SK-N-SH treated with all-trans-retinoic acid at 6 μM for 48 hours (cell line): ENCODE results near the gene ZNF84.

Experiments used
- ATAC-seq: fragments of 200-7000 bp; cut with Tn5 transposase; 3 replicates; pipeline ENCODE4 v1.9.1; 2020; ENCODE audit warnings: mild to moderate bottlenecking, moderate library complexity
- ARNTL ChIP-seq: fragments of 450-650 bp; formaldehyde crosslinking; IDR thresholded peaks from 2 replicates; pipeline ENCODE4 v1.5.0; 2020; ENCODE audit warnings: low read depth, mild to moderate bottlenecking, moderate library complexity, borderline replicate concordance
- CREB5 ChIP-seq: fragments of 250-450 bp; sonication (Bioruptor Pico); IDR thresholded peaks from 2 replicates; pipeline ENCODE4 v1.5.1; 2020; ENCODE audit warnings: low read depth, mild to moderate bottlenecking, moderate library complexity
- CSDC2 ChIP-seq: fragments of 250-450 bp; sonication (Bioruptor Pico); IDR thresholded peaks from 2 replicates; pipeline ENCODE4 v1.5.0; 2020; ENCODE audit warnings: mild to moderate bottlenecking, moderate library complexity
- ESRRG ChIP-seq: fragments of 250-450 bp; sonication (Bioruptor Pico); IDR thresholded peaks from 2 replicates; pipeline ENCODE4 v1.6.1; 2021; ENCODE audit warnings: mild to moderate bottlenecking
- ISL1 ChIP-seq: fragments of 250-450 bp; sonication (Bioruptor Pico); IDR thresholded peaks from 2 replicates; pipeline ENCODE4 v2.1.2; 2022; ENCODE audit warnings: mild to moderate bottlenecking, moderate library complexity
- POU6F1 ChIP-seq: fragments of 250-450 bp; sonication (Bioruptor Pico); IDR thresholded peaks from 2 replicates; pipeline ENCODE4 v1.8.0; 2021; ENCODE audit warnings: low read depth, mild to moderate bottlenecking, moderate library complexity, borderline replicate concordance
- PPARA ChIP-seq: fragments of 250-450 bp; sonication (Bioruptor Pico); IDR thresholded peaks from 2 replicates; pipeline ENCODE4 v1.5.0; 2020; ENCODE audit warnings: mild to moderate bottlenecking, borderline replicate concordance
- RARB ChIP-seq: fragments of 250-450 bp; sonication (Bioruptor Pico); IDR thresholded peaks from 2 replicates; pipeline ENCODE4 v1.8.0; 2021; ENCODE audit warnings: mild to moderate bottlenecking, moderate library complexity
- SNAI2 ChIP-seq: fragments of 250-450 bp; sonication (Bioruptor Pico); IDR thresholded peaks from 2 replicates; pipeline ENCODE4 v1.5.0; 2020; ENCODE audit warnings: mild to moderate bottlenecking, moderate library complexity
- TOX ChIP-seq: fragments of 250-450 bp; sonication (Bioruptor Pico); IDR thresholded peaks from 2 replicates; pipeline ENCODE4 v1.8.0; 2021; ENCODE audit warnings: mild to moderate bottlenecking, moderate library complexity, borderline replicate concordance
- ZC3H10 ChIP-seq: fragments of 250-450 bp; sonication (Bioruptor Pico); IDR thresholded peaks from 2 replicates; pipeline ENCODE4 v1.5.1; 2021; ENCODE audit warnings: mild to moderate bottlenecking, moderate library complexity
- ZFP3 ChIP-seq: fragments of 250-450 bp; sonication (Bioruptor Pico); IDR thresholded peaks from 2 replicates; pipeline ENCODE4 v1.5.0; 2020; ENCODE audit warnings: mild to moderate bottlenecking, moderate library complexity
- ZFP30 ChIP-seq: fragments of 450-650 bp; formaldehyde crosslinking; IDR thresholded peaks from 2 replicates; pipeline ENCODE4 v1.5.0; 2022; ENCODE audit warnings: mild to moderate bottlenecking, moderate library complexity
- ZNF565 ChIP-seq: fragments of 450-650 bp; formaldehyde crosslinking; conservative IDR thresholded peaks from 2 replicates; pipeline ENCODE4 v1.5.0; 2020; ENCODE audit warnings: low read depth, mild to moderate bottlenecking, moderate library complexity
- ZNF70 ChIP-seq: fragments of 450-650 bp; formaldehyde crosslinking; IDR thresholded peaks from 2 replicates; pipeline ENCODE4 v1.5.0; 2020; ENCODE audit warnings: mild to moderate bottlenecking, moderate library complexity
- ZNF8 ChIP-seq: fragments of 450-650 bp; formaldehyde crosslinking; IDR thresholded peaks from 2 replicates; pipeline ENCODE4 v1.5.0; 2020; ENCODE audit warnings: mild to moderate bottlenecking, moderate library complexity
- TF ChIP-seq, protein P1 (sequence below): fragments of 250-450 bp; sonication (Bioruptor Pico); IDR thresholded peaks from 2 replicates; pipeline ENCODE4 v1.8.0; 2020; ENCODE audit warnings: mild to moderate bottlenecking, moderate library complexity, borderline replicate concordance
- TF ChIP-seq, protein P2 (sequence below): fragments of 250-450 bp; sonication (Bioruptor Pico); IDR thresholded peaks from 2 replicates; pipeline ENCODE4 v1.5.1; 2021; ENCODE audit warnings: mild to moderate bottlenecking, moderate library complexity
- TF ChIP-seq, protein P3 (sequence below): fragments of 250-450 bp; sonication (Bioruptor Pico); IDR thresholded peaks from 2 replicates; pipeline ENCODE4 v1.5.0; 2020; ENCODE audit warnings: mild to moderate bottlenecking, moderate library complexity

The ZNF84 gene

DNA sequence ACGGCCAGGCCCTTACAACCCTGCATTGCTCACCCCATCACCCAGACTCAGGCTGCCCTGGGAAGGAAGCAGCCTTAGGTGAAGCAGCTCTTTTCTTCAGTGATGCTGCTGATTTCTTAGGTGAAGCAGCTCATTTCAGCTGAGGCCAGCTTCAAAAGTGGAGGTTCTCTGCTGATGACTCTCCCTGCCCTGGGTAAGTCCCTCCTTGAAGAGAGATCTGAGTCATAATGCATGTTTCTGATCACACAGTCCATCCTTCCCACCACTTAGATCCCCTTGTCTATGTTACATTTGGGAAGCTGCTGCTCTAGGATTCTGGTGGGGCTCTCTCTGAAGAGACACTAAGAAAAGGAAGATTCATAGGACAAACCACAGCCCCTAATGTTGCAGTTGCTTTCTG, 26.2 kb downstream of the ZNF84 start:
- TF ChIP-seq, protein P1, sequence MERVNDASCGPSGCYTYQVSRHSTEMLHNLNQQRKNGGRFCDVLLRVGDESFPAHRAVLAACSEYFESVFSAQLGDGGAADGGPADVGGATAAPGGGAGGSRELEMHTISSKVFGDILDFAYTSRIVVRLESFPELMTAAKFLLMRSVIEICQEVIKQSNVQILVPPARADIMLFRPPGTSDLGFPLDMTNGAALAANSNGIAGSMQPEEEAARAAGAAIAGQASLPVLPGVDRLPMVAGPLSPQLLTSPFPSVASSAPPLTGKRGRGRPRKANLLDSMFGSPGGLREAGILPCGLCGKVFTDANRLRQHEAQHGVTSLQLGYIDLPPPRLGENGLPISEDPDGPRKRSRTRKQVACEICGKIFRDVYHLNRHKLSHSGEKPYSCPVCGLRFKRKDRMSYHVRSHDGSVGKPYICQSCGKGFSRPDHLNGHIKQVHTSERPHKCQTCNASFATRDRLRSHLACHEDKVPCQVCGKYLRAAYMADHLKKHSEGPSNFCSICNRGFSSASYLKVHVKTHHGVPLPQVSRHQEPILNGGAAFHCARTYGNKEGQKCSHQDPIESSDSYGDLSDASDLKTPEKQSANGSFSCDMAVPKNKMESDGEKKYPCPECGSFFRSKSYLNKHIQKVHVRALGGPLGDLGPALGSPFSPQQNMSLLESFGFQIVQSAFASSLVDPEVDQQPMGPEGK (CRISPR knock-in tag): no peak
- TF ChIP-seq CSDC2 (CRISPR knock-in tag) (no peak), ZNF8 (CRISPR knock-in tag) (no peak), ZNF565 (CRISPR knock-in tag) (no peak), PPARA (CRISPR knock-in tag) (no peak), CREB5 (CRISPR knock-in tag) (no peak), ESRRG (no peak), TOX (CRISPR knock-in tag) (no peak), POU6F1 (CRISPR knock-in tag) (no peak), ZFP3 (CRISPR knock-in tag) (no peak), ARNTL (CRISPR knock-in tag) (no peak), ZFP30 (CRISPR knock-in tag) (no peak)
- TF ChIP-seq, protein P2, sequence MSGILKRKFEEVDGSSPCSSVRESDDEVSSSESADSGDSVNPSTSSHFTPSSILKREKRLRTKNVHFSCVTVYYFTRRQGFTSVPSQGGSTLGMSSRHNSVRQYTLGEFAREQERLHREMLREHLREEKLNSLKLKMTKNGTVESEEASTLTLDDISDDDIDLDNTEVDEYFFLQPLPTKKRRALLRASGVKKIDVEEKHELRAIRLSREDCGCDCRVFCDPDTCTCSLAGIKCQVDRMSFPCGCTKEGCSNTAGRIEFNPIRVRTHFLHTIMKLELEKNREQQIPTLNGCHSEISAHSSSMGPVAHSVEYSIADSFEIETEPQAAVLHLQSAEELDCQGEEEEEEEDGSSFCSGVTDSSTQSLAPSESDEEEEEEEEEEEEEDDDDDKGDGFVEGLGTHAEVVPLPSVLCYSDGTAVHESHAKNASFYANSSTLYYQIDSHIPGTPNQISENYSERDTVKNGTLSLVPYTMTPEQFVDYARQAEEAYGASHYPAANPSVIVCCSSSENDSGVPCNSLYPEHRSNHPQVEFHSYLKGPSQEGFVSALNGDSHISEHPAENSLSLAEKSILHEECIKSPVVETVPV: no peak
- TF ChIP-seq, all 23 proteins: peak for 0
- no peak for ATAC-seq

DNA sequence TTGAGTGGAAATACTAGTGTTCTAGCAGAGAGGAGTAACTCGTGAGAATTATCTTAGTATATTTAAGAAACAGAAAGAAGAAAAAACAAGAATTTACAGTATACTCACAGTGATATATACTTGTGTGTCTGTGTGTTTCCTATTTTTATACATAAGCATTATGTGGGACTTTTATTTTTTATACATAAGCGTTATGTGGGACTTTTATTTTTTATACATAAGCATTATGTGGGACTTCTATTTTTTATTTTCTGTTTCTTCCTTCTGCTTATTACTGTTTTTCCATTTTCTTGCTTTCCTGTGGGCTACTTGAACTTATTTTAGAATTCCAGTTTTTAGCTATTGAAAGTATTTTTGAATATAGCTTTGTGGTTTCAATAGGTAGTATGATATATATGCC, 36.5 kb downstream of the ZNF84 start:
- no peak for TF ChIP-seq TOX (CRISPR knock-in tag)
- no peak for TF ChIP-seq RARB (CRISPR knock-in tag)
- TF ChIP-seq, protein P3, sequence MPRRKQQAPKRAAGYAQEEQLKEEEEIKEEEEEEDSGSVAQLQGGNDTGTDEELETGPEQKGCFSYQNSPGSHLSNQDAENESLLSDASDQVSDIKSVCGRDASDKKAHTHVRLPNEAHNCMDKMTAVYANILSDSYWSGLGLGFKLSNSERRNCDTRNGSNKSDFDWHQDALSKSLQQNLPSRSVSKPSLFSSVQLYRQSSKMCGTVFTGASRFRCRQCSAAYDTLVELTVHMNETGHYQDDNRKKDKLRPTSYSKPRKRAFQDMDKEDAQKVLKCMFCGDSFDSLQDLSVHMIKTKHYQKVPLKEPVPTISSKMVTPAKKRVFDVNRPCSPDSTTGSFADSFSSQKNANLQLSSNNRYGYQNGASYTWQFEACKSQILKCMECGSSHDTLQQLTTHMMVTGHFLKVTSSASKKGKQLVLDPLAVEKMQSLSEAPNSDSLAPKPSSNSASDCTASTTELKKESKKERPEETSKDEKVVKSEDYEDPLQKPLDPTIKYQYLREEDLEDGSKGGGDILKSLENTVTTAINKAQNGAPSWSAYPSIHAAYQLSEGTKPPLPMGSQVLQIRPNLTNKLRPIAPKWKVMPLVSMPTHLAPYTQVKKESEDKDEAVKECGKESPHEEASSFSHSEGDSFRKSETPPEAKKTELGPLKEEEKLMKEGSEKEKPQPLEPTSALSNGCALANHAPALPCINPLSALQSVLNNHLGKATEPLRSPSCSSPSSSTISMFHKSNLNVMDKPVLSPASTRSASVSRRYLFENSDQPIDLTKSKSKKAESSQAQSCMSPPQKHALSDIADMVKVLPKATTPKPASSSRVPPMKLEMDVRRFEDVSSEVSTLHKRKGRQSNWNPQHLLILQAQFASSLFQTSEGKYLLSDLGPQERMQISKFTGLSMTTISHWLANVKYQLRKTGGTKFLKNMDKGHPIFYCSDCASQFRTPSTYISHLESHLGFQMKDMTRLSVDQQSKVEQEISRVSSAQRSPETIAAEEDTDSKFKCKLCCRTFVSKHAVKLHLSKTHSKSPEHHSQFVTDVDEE (CRISPR knock-in tag): no peak
- no peak for TF ChIP-seq CREB5 (CRISPR knock-in tag)
- TF ChIP-seq, protein P1 (CRISPR knock-in tag): no peak
- no peak for TF ChIP-seq ISL1 (CRISPR knock-in tag)
- TF ChIP-seq SNAI2 (CRISPR knock-in tag): no peak
- no peak for TF ChIP-seq ZC3H10 (CRISPR knock-in tag)
- TF ChIP-seq ESRRG: no peak
- TF ChIP-seq ZNF70 (CRISPR knock-in tag): no peak

More for the DNA sequence above, 36.5 kb downstream of the ZNF84 start:
- no peak for ATAC-seq
